ENCODE data around the gene PLEK2. TPM values are rescaled to one million over a fixed set of nuclear protein-coding genes. Genes with fewer than 3 reads are reported as not detected.

Gene PLEK2
- total and polyA plus RNA-seq, 4 donors: 2.8 to 4.9 (median 3.9) TPM

GRCh38 chr14:67442139-67442906 lies 30.4 kb upstream of the PLEK2 start:
- no peak for DNase-seq
- no peak for ATAC-seq (ENCODE audit: insufficient read depth, low FRiP score)
- Histone ChIP-seq H3K27ac (ENCODE audit: low read depth in 1 of 2, low read length in 1 of 2) (no peak overlapping the region), H3K4me3 (no peak overlapping the region), H3K4me1 (ENCODE audit: control insufficient read depth in 5 of 5, insufficient read depth in 5 of 5, low read length in 5 of 5) (peaks cover 0 to 9% (median 0%) of the 10 kb centered on the region in 5 donors), H3K27me3 (ENCODE audit: control insufficient read depth in 3 of 3, insufficient read depth in 3 of 3, low read length in 2 of 3) (no peaks in the 10 kb centered on the region), H3K36me3 (ENCODE audit: control insufficient read depth in 4 of 4, insufficient read depth in 4 of 4, low read length in 4 of 4) (no peaks in the 10 kb centered on the region), H3K9me3 (ENCODE audit: control insufficient read depth in 4 of 4, insufficient read depth in 3 of 4, low read length in 3 of 4) (no peaks in the 10 kb centered on the region), H3K9ac (ENCODE audit: insufficient read depth in 1 of 2, low read length in 2 of 2) (no peak overlapping the region)
- 79 to 82% methylated on average over 8 of the region's 8 CpGs for WGBS, 2 donors
- TF ChIP-seq CTCF (IDR thresholded peaks at IDR 0.05; ENCODE audit: control extremely low read depth, extremely low read depth): no peak

GRCh38 chr14:67441672-67442071 lies 29.7 kb upstream of the PLEK2 start:
- Histone ChIP-seq H3K9me3 (ENCODE audit: control insufficient read depth in 4 of 4, insufficient read depth in 3 of 4, low read length in 3 of 4) (no peaks in the 10 kb centered on the region), H3K4me3 (no peak overlapping the region), H3K9ac (ENCODE audit: insufficient read depth in 1 of 2, low read length in 2 of 2) (no peak overlapping the region), H3K27ac (ENCODE audit: low read depth in 1 of 2, low read length in 1 of 2) (peak overlapping the region in 1 of 2 donors; percentile 57), H3K36me3 (ENCODE audit: control insufficient read depth in 4 of 4, insufficient read depth in 4 of 4, low read length in 4 of 4) (no peaks in the 10 kb centered on the region), H3K27me3 (ENCODE audit: control insufficient read depth in 3 of 3, insufficient read depth in 3 of 3, low read length in 2 of 3) (no peaks in the 10 kb centered on the region), H3K4me1 (ENCODE audit: control insufficient read depth in 5 of 5, insufficient read depth in 5 of 5, low read length in 5 of 5) (peaks cover 0 to 5% (median 0%) of the 10 kb centered on the region in 5 donors)
- WGBS, 2 donors: 95 to 98% methylated on average over 8 of the region's 8 CpGs
- ATAC-seq (ENCODE audit: insufficient read depth, low FRiP score): no peak
- TF ChIP-seq CTCF (IDR thresholded peaks at IDR 0.05; ENCODE audit: control extremely low read depth, extremely low read depth): no peak
- DNase-seq: no peak

GRCh38 chr14:67441256-67441655 lies 29.3 kb upstream of the PLEK2 start:
- Histone ChIP-seq H3K4me1 (ENCODE audit: control insufficient read depth in 5 of 5, insufficient read depth in 5 of 5, low read length in 5 of 5) (peaks cover 0 to 1% (median 0%) of the 10 kb centered on the region in 5 donors), H3K27ac (ENCODE audit: low read depth in 1 of 2, low read length in 1 of 2) (peak overlapping the region in 1 of 2 donors; percentile 57), H3K27me3 (ENCODE audit: control insufficient read depth in 3 of 3, insufficient read depth in 3 of 3, low read length in 2 of 3) (no peaks in the 10 kb centered on the region), H3K4me3 (no peak overlapping the region), H3K36me3 (ENCODE audit: control insufficient read depth in 4 of 4, insufficient read depth in 4 of 4, low read length in 4 of 4) (no peaks in the 10 kb centered on the region), H3K9me3 (ENCODE audit: control insufficient read depth in 4 of 4, insufficient read depth in 3 of 4, low read length in 3 of 4) (no peaks in the 10 kb centered on the region), H3K9ac (ENCODE audit: insufficient read depth in 1 of 2, low read length in 2 of 2) (no peak overlapping the region)
- ATAC-seq (ENCODE audit: insufficient read depth, low FRiP score) (no peak), DNase-seq (no peak)
- 88 to 91% methylated on average over 2 of the region's 2 CpGs for WGBS, 2 donors
- TF ChIP-seq CTCF (IDR thresholded peaks at IDR 0.05; ENCODE audit: control extremely low read depth, extremely low read depth): no peak
